OCI-LY1 (cell line): ENCODE measurements around the gene MYBPC1.

Experiments
- EZH2 ChIP-seq: fragments of 200-600 bp; sonication (generic), shearing (Covaris generic); IDR thresholded peaks from 2 replicates; pipeline ENCODE4 v1.8.0; 2017; ENCODE audit warnings: borderline replicate concordance, mixed run types, mild to moderate bottlenecking, antibody characterized with exemption, low read length, moderate library complexity, mixed read lengths
- TF ChIP-seq, protein P1 (sequence below): fragments of 200-600 bp; sonication (generic), shearing (Covaris generic); IDR thresholded peaks from 2 replicates; pipeline ENCODE4 v1.5.1; 2017; ENCODE audit warnings: mild to moderate bottlenecking, antibody characterized with exemption, low read length, moderate library complexity, mixed read lengths

DNA sequence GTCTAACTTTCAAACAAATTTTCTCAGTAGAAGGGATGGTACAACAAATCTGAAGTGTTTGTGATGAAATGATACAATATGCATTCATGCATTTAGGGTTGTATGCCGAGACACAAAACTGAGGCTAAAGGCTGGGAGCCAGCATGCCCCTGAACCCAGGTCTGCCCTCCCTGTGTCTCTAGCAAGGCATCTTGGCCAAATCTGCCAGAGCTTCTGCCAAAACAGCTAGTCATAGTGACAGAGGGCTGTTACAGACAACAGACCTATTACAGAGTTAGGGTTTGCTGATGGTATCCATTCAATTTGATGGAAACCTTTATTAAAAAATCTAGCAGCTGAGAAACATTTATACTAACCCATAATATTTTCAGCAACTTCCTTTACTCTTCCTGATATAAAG lies 91.4 kb downstream of the MYBPC1 start:
- TF ChIP-seq, protein P1, sequence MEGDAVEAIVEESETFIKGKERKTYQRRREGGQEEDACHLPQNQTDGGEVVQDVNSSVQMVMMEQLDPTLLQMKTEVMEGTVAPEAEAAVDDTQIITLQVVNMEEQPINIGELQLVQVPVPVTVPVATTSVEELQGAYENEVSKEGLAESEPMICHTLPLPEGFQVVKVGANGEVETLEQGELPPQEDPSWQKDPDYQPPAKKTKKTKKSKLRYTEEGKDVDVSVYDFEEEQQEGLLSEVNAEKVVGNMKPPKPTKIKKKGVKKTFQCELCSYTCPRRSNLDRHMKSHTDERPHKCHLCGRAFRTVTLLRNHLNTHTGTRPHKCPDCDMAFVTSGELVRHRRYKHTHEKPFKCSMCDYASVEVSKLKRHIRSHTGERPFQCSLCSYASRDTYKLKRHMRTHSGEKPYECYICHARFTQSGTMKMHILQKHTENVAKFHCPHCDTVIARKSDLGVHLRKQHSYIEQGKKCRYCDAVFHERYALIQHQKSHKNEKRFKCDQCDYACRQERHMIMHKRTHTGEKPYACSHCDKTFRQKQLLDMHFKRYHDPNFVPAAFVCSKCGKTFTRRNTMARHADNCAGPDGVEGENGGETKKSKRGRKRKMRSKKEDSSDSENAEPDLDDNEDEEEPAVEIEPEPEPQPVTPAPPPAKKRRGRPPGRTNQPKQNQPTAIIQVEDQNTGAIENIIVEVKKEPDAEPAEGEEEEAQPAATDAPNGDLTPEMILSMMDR = no peak
- TF ChIP-seq EZH2 = no peak
